HepG2 (cell line): ENCODE measurements around the gene ANKZF1. TPM values are rescaled to one million over a fixed set of nuclear protein-coding genes. Genes with fewer than 3 reads are reported as not detected.

Experiments used
- ARNT2 ChIP-seq: sonication (generic); formaldehyde crosslinking; IDR thresholded peaks from 2 replicates; pipeline ENCODE4 v1.8.0; 2022; ENCODE audit warnings: mild to moderate bottlenecking, low read depth, missing genetic modification reagents, moderate library complexity
- BORCS8-MEF2B ChIP-seq: sonication (generic); formaldehyde crosslinking; IDR thresholded peaks from 2 replicates; pipeline ENCODE4 v1.8.0; 2022; ENCODE audit warnings: mild to moderate bottlenecking, missing genetic modification reagents
- CCDC6 ChIP-seq: sonication (generic); formaldehyde crosslinking; IDR thresholded peaks from 2 replicates; pipeline ENCODE4 v1.8.1; 2022; ENCODE audit warnings: mild to moderate bottlenecking, missing genetic modification reagents, moderate library complexity
- GLI4 ChIP-seq: sonication (generic); formaldehyde crosslinking; IDR thresholded peaks from 2 replicates; pipeline ENCODE4 v1.5.1; 2020; ENCODE audit warnings: missing genetic modification reagents, mild to moderate bottlenecking, moderate library complexity, borderline replicate concordance
- GMEB2 ChIP-seq: IDR thresholded peaks from 2 replicates; pipeline ENCODE4 v1.6.1; 2016; ENCODE audit warnings: missing biosample characterization, missing genetic modification reagents, low read depth
- MAFG ChIP-seq: sonication (generic); formaldehyde crosslinking; IDR thresholded peaks from 2 replicates; pipeline ENCODE4 v1.5.1; 2020; ENCODE audit warnings: mild to moderate bottlenecking, missing genetic modification reagents
- MAZ ChIP-seq, 2 experiments: sonication (generic) in 1 of 2; formaldehyde crosslinking in 1 of 2; IDR thresholded peaks; 2 replicates each; pipeline versions ENCODE4 v1.5.0 to v1.6.1; 2012 to 2020; ENCODE audit warnings: low read depth in 2 of 2, mild to moderate bottlenecking in 2 of 2, borderline replicate concordance in 1 of 2, improper control_type of control experiment in 1 of 2, low read length in 1 of 2, missing genetic modification reagents in 1 of 2, moderate library complexity in 1 of 2
- MTF1 ChIP-seq: sonication (generic); formaldehyde crosslinking; IDR thresholded peaks from 2 replicates; pipeline ENCODE4 v1.5.0; 2020; ENCODE audit warnings: missing genetic modification reagents
- NFKB2 ChIP-seq: sonication (generic); formaldehyde crosslinking; IDR thresholded peaks from 2 replicates; pipeline ENCODE4 v1.4.0; 2020; ENCODE audit warnings: missing genetic modification reagents, borderline replicate concordance
- NFYB ChIP-seq: sonication (generic); formaldehyde crosslinking; IDR thresholded peaks from 2 replicates; pipeline ENCODE4 v1.4.0; 2020; ENCODE audit warnings: missing genetic modification reagents
- REPIN1 ChIP-seq: sonication (generic); formaldehyde crosslinking; IDR thresholded peaks from 2 replicates; pipeline ENCODE4 v1.8.0; 2022; ENCODE audit warnings: missing genetic modification reagents, low read depth, mild to moderate bottlenecking, borderline replicate concordance
- SNAPC2 ChIP-seq: sonication (generic); formaldehyde crosslinking; IDR thresholded peaks from 2 replicates; pipeline ENCODE4 v1.8.1; 2022; ENCODE audit warnings: mild to moderate bottlenecking, missing genetic modification reagents
- ZBTB21 ChIP-seq: sonication (generic); formaldehyde crosslinking; IDR thresholded peaks from 2 replicates; pipeline ENCODE4 v1.4.0; 2020; ENCODE audit warnings: missing genetic modification reagents
- ZNF17 ChIP-seq: sonication (generic); formaldehyde crosslinking; IDR thresholded peaks from 2 replicates; pipeline ENCODE4 v1.5.0; 2020; ENCODE audit warnings: mild to moderate bottlenecking, missing genetic modification reagents
- ZNF24 ChIP-seq: fragments of 450-650 bp; IDR thresholded peaks from 2 replicates; pipeline ENCODE4 v1.6.1; 2017; ENCODE audit warnings: antibody characterized with exemption, mild to moderate bottlenecking
- ZNF3 ChIP-seq: IDR thresholded peaks from 2 replicates; pipeline ENCODE4 v1.7.0; 2017; ENCODE audit warnings: inconsistent platforms
- ZNF510 ChIP-seq: sonication (generic); formaldehyde crosslinking; IDR thresholded peaks from 2 replicates; pipeline ENCODE4 v1.4.0; 2020; ENCODE audit warnings: low read depth, mild to moderate bottlenecking, missing genetic modification reagents
- ZNF616 ChIP-seq: sonication (generic); formaldehyde crosslinking; IDR thresholded peaks from 2 replicates; pipeline ENCODE4 v1.5.0; 2020; ENCODE audit warnings: low read depth, mild to moderate bottlenecking, missing genetic modification reagents
- ZNF768 ChIP-seq: sonication (generic); formaldehyde crosslinking; IDR thresholded peaks from 2 replicates; pipeline ENCODE4 v1.4.0; 2020; ENCODE audit warnings: missing genetic modification reagents
- ZSCAN25 ChIP-seq: sonication (generic); formaldehyde crosslinking; IDR thresholded peaks from 2 replicates; pipeline ENCODE4 v1.8.0; 2022; ENCODE audit warnings: mild to moderate bottlenecking, missing genetic modification reagents
- ZSCAN30 ChIP-seq: sonication (generic); formaldehyde crosslinking; IDR thresholded peaks from 2 replicates; pipeline ENCODE4 v1.5.0; 2020; ENCODE audit warnings: mild to moderate bottlenecking, missing genetic modification reagents
- ZSCAN31 ChIP-seq: sonication (generic); formaldehyde crosslinking; IDR thresholded peaks from 2 replicates; pipeline ENCODE4 v1.5.0; 2020; ENCODE audit warnings: low read depth, mild to moderate bottlenecking, missing genetic modification reagents
- polyA plus RNA-seq, 8 experiments: library from polyadenylated mRNA; depleted of rRNA in 3 of 8; stranded (reverse) in 7 of 8; unstranded in 1 of 8; fragments of >200 nt; fragmentation: Illumina TruSeq in 4 of 8; extraction: Trizol in 4 of 8; gene quantifications; 2 replicates each; pipeline versions ENCODE4 v1.2.1 to v1.2.3, GENCODE V29; 2011 to 2016; ENCODE audit warnings: low read depth in 4 of 8, missing spikeins in 1 of 8, mixed read lengths in 1 of 8; ENCODE audit not compliant: insufficient read depth in 1 of 8
- total RNA-seq, 5 experiments: library from RNA; depleted of rRNA; stranded (reverse); fragments of >200 nt; fragmentation: Illumina TruSeq; extraction: Trizol; gene quantifications; 2 replicates each; pipeline ENCODE4 v1.2.3, GENCODE V29; 2016; ENCODE audit warnings: low read depth in 1 of 5
- TF ChIP-seq, protein P1 (sequence below): sonication (generic); formaldehyde crosslinking; IDR thresholded peaks from 2 replicates; pipeline ENCODE4 v1.8.0; 2022; ENCODE audit warnings: missing genetic modification reagents, mild to moderate bottlenecking, inconsistent platforms, borderline replicate concordance
- TF ChIP-seq, protein P2 (sequence below): sonication (generic); formaldehyde crosslinking; IDR thresholded peaks from 2 replicates; pipeline ENCODE4 v1.4.0; 2020; ENCODE audit warnings: missing genetic modification reagents, mild to moderate bottlenecking, borderline replicate concordance

The ANKZF1 gene
- total and polyA plus RNA-seq, 2 of the 13 experiments (the other 11 are each of a cell fraction or from before 2014, with no cell fraction given): 25.3 to 128 TPM

- TF ChIP-seq NFYB (peak; percentile 100), ZBTB21 (CRISPR knock-in tag) (no peak), CCDC6 (peak; percentile 18), ZSCAN31 (CRISPR knock-in tag) (peak; percentile 94), ARNT2 (CRISPR knock-in tag) (peak; percentile 19; the same call in 1 of the 2 replicates), MAFG (CRISPR knock-in tag) (no peak), NFKB2 (CRISPR knock-in tag) (peak; percentile 79; the same call in 1 of the 2 replicates), ZNF510 (CRISPR knock-in tag) (peak; percentile 20; the same call in 1 of the 2 replicates), SNAPC2 (peak; percentile 56; the same call in 1 of the 2 replicates), ZNF616 (CRISPR knock-in tag) (no peak), ZNF768 (CRISPR knock-in tag) (peak; percentile 46; the same call in 1 of the 2 replicates), GMEB2 (peak; percentile 56; the same call in 1 of the 2 replicates), ZNF3 (CRISPR knock-in tag) (no peak), ZNF17 (CRISPR knock-in tag) (no peak), BORCS8-MEF2B (no peak; the same call in 1 of the 2 replicates), GLI4 (peak; percentile 90; the same call in 1 of the 2 replicates), MAZ (IDR thresholded peaks at IDR 0.05; ENCODE audit: borderline replicate concordance, low read depth, low read length) (peak; percentile 41; the same call in 1 of the 2 replicates), MAZ (CRISPR knock-in tag; IDR thresholded peaks at IDR 0.05; ENCODE audit: low read depth) (peak; percentile 80), MTF1 (CRISPR knock-in tag) (no peak), ZSCAN25 (CRISPR knock-in tag) (peak; percentile 66; the same call in 1 of the 2 replicates), REPIN1 (CRISPR knock-in tag) (peak; percentile 59), ZNF24 (0 out of 2 replicates have a peak, but pooled peaks have one; percentile 22), ZSCAN30 (CRISPR knock-in tag) (no peak)
- TF ChIP-seq, protein P1, sequence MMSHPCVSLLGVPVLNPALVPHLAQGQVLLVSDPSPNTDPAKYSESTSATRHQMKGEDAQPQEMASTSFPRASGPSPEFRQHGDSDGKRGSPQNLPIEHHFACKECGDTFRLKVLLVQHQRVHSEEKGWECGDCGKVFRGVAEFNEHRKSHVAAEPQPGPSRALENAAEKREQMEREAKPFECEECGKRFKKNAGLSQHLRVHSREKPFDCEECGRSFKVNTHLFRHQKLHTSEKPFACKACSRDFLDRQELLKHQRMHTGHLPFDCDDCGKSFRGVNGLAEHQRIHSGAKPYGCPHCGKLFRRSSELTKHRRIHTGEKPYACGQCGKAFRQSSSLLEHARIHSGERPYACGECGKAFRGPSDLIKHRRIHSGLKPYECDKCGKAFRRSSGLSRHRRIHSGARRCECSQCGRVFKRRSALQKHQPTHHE (CRISPR knock-in tag): peak; percentile 83; the same call in 1 of the 2 replicates
- TF ChIP-seq, protein P2, sequence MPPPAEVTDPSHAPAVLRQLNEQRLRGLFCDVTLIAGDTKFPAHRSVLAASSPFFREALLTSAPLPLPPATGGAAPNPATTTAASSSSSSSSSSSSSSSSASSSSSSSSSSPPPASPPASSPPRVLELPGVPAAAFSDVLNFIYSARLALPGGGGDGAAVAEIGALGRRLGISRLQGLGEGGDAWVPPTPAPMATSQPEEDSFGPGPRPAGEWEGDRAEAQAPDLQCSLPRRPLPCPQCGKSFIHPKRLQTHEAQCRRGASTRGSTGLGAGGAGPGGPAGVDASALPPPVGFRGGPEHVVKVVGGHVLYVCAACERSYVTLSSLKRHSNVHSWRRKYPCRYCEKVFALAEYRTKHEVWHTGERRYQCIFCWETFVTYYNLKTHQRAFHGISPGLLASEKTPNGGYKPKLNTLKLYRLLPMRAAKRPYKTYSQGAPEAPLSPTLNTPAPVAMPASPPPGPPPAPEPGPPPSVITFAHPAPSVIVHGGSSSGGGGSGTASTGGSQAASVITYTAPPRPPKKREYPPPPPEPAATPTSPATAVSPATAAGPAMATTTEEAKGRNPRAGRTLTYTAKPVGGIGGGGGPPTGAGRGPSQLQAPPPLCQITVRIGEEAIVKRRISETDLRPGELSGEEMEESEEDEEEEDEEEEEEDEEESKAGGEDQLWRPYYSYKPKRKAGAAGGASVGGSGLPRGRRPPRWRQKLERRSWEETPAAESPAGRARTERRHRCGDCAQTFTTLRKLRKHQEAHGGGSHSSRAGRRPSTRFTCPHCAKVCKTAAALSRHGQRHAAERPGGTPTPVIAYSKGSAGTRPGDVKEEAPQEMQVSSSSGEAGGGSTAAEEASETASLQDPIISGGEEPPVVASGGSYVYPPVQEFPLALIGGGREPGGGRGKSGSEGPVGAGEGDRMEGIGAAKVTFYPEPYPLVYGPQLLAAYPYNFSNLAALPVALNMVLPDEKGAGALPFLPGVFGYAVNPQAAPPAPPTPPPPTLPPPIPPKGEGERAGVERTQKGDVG (CRISPR knock-in tag): no peak
Observed at GRCh38 chr2:219229305-219230058, at the start of gene ANKZF1, which contains the start of gene ATG9A (continued).
